ENCODE measurements around the gene GDI1. TPM values are rescaled to one million over a fixed set of nuclear protein-coding genes. Genes with fewer than 3 reads are reported as not detected.

Gene GDI1
- total RNA-seq, 2 donors from 2014 or later, result 63.0 to 83.0 TPM

- DNase-seq, result no peak
- intact Hi-C loops (cut with DNase I), result no loop called here
- TF ChIP-seq, protein P1, sequence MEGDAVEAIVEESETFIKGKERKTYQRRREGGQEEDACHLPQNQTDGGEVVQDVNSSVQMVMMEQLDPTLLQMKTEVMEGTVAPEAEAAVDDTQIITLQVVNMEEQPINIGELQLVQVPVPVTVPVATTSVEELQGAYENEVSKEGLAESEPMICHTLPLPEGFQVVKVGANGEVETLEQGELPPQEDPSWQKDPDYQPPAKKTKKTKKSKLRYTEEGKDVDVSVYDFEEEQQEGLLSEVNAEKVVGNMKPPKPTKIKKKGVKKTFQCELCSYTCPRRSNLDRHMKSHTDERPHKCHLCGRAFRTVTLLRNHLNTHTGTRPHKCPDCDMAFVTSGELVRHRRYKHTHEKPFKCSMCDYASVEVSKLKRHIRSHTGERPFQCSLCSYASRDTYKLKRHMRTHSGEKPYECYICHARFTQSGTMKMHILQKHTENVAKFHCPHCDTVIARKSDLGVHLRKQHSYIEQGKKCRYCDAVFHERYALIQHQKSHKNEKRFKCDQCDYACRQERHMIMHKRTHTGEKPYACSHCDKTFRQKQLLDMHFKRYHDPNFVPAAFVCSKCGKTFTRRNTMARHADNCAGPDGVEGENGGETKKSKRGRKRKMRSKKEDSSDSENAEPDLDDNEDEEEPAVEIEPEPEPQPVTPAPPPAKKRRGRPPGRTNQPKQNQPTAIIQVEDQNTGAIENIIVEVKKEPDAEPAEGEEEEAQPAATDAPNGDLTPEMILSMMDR (IDR thresholded peaks at IDR 0.05), result no peak
- H3K9ac ChIP-seq (ENCODE audit: low read depth in 2 of 2, low read length in 2 of 2), result no peak overlapping the region
- H3K9me3 ChIP-seq, result no peaks in the 10 kb centered on the region
- H3K4me3 ChIP-seq, result no peak overlapping the region
- H3K4me1 ChIP-seq, result no peaks in the 10 kb centered on the region
- no peaks in the 10 kb centered on the region for H3K27me3 ChIP-seq
- H3K27ac ChIP-seq, result no peak overlapping the region
- no peaks in the 10 kb centered on the region for H3K36me3 ChIP-seq
These were observed 4.7 kb upstream of the GDI1 start for GRCh38 chrX:154432210-154432609.

- Histone ChIP-seq H3K4me3 (no peak overlapping the region), H3K27ac (no peak overlapping the region), H3K9ac (ENCODE audit: low read depth in 2 of 2, low read length in 2 of 2) (no peak overlapping the region), H3K27me3 (no peaks in the 10 kb centered on the region), H3K36me3 (no peaks in the 10 kb centered on the region), H3K4me1 (no peaks in the 10 kb centered on the region), H3K9me3 (no peaks in the 10 kb centered on the region)
- intact Hi-C loops (cut with DNase I), result no loop called here
- no peak for DNase-seq
- TF ChIP-seq, protein P1 (IDR thresholded peaks at IDR 0.05), result no peak
These were observed 3.3 kb upstream of the GDI1 start for GRCh38 chrX:154433605-154434004.

DNA sequence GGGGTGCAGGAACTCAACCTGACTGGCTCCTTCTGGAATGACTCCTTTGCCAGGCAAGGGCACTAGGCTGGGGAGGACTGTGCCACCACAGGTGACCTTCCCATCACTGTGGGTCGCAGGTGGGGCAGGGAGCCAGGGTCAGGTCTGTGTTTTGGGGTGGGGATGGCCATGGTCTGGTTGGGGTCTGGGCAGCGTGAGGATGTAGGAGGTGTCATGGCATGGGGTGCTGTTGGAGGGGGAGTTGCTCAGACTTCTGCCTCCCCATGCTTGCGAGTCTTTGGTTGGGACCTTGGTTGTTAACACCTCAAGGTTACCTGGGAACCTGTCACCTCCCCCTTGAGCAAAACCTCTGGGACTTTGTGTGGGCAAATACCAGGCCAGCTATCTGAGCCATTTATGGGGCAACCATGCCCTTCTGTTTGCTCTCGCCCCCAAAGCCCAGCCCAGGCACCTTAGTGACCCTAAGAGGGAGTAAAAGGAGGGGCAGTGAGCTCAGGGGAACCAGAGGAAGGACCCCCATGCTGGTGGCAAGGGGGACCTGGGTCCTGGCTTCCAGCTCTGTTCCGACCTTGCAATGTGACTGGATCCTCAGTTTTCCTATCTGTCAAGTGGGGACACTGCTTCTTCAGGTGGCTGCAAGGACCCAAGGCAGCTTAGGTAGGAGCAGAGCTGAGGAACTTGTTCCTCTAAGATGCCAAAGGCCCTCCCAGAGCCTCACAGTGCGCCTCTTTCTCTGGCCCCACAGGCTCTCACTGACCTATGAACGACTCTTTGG lies 2.4 kb upstream of the GDI1 start:
- no peaks in the 10 kb centered on the region for H3K4me1 ChIP-seq
- no peak overlapping the region for H3K27ac ChIP-seq
- H3K36me3 ChIP-seq, result no peaks in the 10 kb centered on the region
- TF ChIP-seq, protein P1 (IDR thresholded peaks at IDR 0.05), result no peak
- intact Hi-C loops (cut with DNase I), result no loop called here
- no peak overlapping the region for H3K9ac ChIP-seq (ENCODE audit: low read depth in 2 of 2, low read length in 2 of 2)
- no peaks in the 10 kb centered on the region for H3K9me3 ChIP-seq
- DNase-seq, result no peak
- no peaks in the 10 kb centered on the region for H3K27me3 ChIP-seq
- H3K4me3 ChIP-seq, result no peak overlapping the region

DNA sequence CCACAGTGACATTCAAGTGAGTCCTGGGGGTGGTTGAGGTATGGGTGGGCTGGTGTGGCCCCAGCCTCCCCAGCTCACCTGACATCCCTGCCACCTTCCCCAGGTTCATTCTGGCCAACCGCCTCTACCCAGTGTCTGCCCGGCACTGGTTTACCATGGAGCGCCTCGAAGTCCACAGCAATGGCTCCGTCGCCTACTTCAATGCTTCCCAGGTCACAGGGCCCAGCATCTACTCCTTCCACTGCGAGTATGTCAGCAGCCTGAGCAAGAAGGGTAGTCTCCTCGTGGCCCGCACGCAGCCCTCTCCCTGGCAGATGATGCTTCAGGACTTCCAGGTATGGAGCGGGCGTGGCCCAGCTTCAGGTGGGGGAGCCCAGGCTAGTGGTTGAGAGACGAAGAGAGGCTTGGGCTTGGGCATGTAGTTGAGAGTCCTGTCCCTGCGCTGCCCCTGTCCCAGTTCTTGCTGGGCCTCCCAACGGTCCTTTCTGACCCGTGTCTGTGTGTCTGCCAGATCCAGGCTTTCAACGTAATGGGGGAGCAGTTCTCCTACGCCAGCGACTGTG lies 1.7 kb upstream of the GDI1 start:
- H3K9me3 ChIP-seq, result no peaks in the 10 kb centered on the region
- no peaks in the 10 kb centered on the region for H3K27me3 ChIP-seq
- no peak overlapping the region for H3K9ac ChIP-seq (ENCODE audit: low read depth in 2 of 2, low read length in 2 of 2)
- TF ChIP-seq, protein P1 (IDR thresholded peaks at IDR 0.05), result no peak
- no peak overlapping the region for H3K4me3 ChIP-seq
- no peak for DNase-seq
- intact Hi-C loops (cut with DNase I), result no loop called here
- H3K36me3 ChIP-seq, result no peaks in the 10 kb centered on the region
- no peak overlapping the region for H3K27ac ChIP-seq
- no peaks in the 10 kb centered on the region for H3K4me1 ChIP-seq

GRCh38 chrX:154436374-154436982 lies 476 bp upstream of the GDI1 start:
- H3K36me3 ChIP-seq, result no peaks in the 10 kb centered on the region
- no peaks in the 10 kb centered on the region for H3K4me1 ChIP-seq
- TF ChIP-seq, protein P1 (IDR thresholded peaks at IDR 0.05), result no peak
- no peaks in the 10 kb centered on the region for H3K27me3 ChIP-seq
- peak overlapping the region; percentile 67 for H3K4me3 ChIP-seq
- H3K27ac ChIP-seq, result peak overlapping the region; percentile 69
- no peaks in the 10 kb centered on the region for H3K9me3 ChIP-seq
- intact Hi-C loops (cut with DNase I), result no loop called here
- H3K9ac ChIP-seq (ENCODE audit: low read depth in 2 of 2, low read length in 2 of 2), result peak overlapping the region; percentile 49 to 63
- no peak for DNase-seq
